Endothelial cell of umbilical vein (primary cell): ENCODE results near the gene KREMEN1. TPM values are rescaled to one million over a fixed set of nuclear protein-coding genes. Genes with fewer than 3 reads are reported as not detected.

ENCODE experiments used
- BruUV-seq: library from RNA; stranded (reverse); fragments of 400-500 nt; replicated peaks from 2 replicates; lab custom pipeline; 2021; lab: Mats Ljungman, UMichigan
- CTCF ChIA-PET: fragments of 300-600, 350-600 bp; sonication (Branson Sonifier 250); formaldehyde crosslinking; loops from one replicate; lab custom pipeline; 2021; ENCODE audit warnings: antibody characterized with exemption, inconsistent platforms; lab: Charles Lee
- POLR2A ChIA-PET: fragments of 300-600, 350-600 bp; sonication (Branson Sonifier 250); formaldehyde crosslinking; loops from one replicate; lab custom pipeline; 2021; ENCODE audit warnings: antibody characterized with exemption, inconsistent platforms; lab: Charles Lee
- DNase-seq: peaks from one replicate; pipeline ENCODE4 v3.0.0-alpha.2; 2011; ENCODE audit warnings: low read depth, low spot score
- FAIRE-seq: peaks from 2 replicates; lab custom pipeline; 2011; peaks lifted over from hg19 to GRCh38; lab: Jason Lieb, UNC
- H2AFZ ChIP-seq: 2 replicates; pipeline ENCODE4 v1.6.0; 2012; ENCODE audit warnings: low read depth, low read length, control low read depth, inconsistent platforms
- H3K27ac ChIP-seq: 2 replicates; pipeline ENCODE4 v1.5.1; 2011; ENCODE audit warnings: low read depth, mild to moderate bottlenecking, control low read depth, low read length, moderate library complexity; ENCODE audit not compliant: insufficient read depth
- H3K27me3 ChIP-seq, 2 experiments: 2 replicates each; pipeline versions ENCODE4 v1.6.0 to v1.6.1; 2011; ENCODE audit warnings: low read length in 2 of 2, mixed read lengths in 1 of 2; ENCODE audit not compliant: control insufficient read depth in 2 of 2, insufficient read depth in 2 of 2
- H3K36me3 ChIP-seq, 2 experiments: 2 replicates in 1 of 2; 3 replicates in 1 of 2; pipeline ENCODE4 v1.5.1; 2011; ENCODE audit warnings: low read length in 2 of 2, mild to moderate bottlenecking in 1 of 2, moderate library complexity in 1 of 2; ENCODE audit not compliant: control insufficient read depth in 2 of 2, insufficient read depth in 2 of 2; ENCODE audit errors: extremely low read depth in 1 of 2
- H3K4me1 ChIP-seq: 3 replicates; pipeline ENCODE4 v1.5.1; 2011; ENCODE audit warnings: mild to moderate bottlenecking, low read length; ENCODE audit not compliant: control insufficient read depth, insufficient read depth; ENCODE audit errors: extremely low read depth
- H3K4me2 ChIP-seq: 2 replicates; pipeline ENCODE4 v1.6.1; 2011; ENCODE audit warnings: low read length, control low read depth, mixed read lengths; ENCODE audit not compliant: insufficient read depth
- H3K4me3 ChIP-seq, 3 experiments: fragments of 200-600 bp in 1 of 3; sonication (generic), shearing (Covaris generic) in 1 of 3; replicated peaks in 1 of 3; 2 replicates each; pipeline ENCODE4 v1.5.1; 2011 to 2016; ENCODE audit warnings: control low read depth in 3 of 3, low read length in 3 of 3, mild to moderate bottlenecking in 2 of 3, inconsistent platforms in 1 of 3, low read depth in 1 of 3, moderate library complexity in 1 of 3; ENCODE audit not compliant: insufficient read depth in 1 of 3
- H3K79me2 ChIP-seq: 2 replicates; pipeline ENCODE4 v1.6.0; 2012; ENCODE audit warnings: low read length, inconsistent platforms; ENCODE audit not compliant: control insufficient read depth, insufficient read depth
- H3K9ac ChIP-seq: replicated peaks from 2 replicates; pipeline ENCODE3; 2011; ENCODE audit warnings: low read length, control low read depth; ENCODE audit not compliant: insufficient read depth; ENCODE audit errors: extremely low read depth
- H3K9me1 ChIP-seq: replicated peaks from 3 replicates; pipeline ENCODE4 v1.6.0; 2011; ENCODE audit warnings: mild to moderate bottlenecking, low read length; ENCODE audit not compliant: control insufficient read depth, insufficient read depth; ENCODE audit errors: extremely low read depth
- H3K9me3 ChIP-seq: replicated peaks from 2 replicates; pipeline ENCODE4 v1.5.1; 2012; ENCODE audit warnings: low read length, inconsistent platforms; ENCODE audit not compliant: control insufficient read depth, insufficient read depth
- H4K20me1 ChIP-seq: replicated peaks from 2 replicates; pipeline ENCODE3; 2011; ENCODE audit warnings: mild to moderate bottlenecking, low read length; ENCODE audit not compliant: control insufficient read depth, insufficient read depth; ENCODE audit errors: extremely low read depth
- EZH2 ChIP-seq: IDR thresholded peaks from 2 replicates; pipeline ENCODE4 v1.6.1; 2012; ENCODE audit warnings: borderline replicate concordance, low read depth, mild to moderate bottlenecking, moderate library complexity, low read length, inconsistent platforms; ENCODE audit not compliant: severe bottlenecking
- FOS ChIP-seq: IDR thresholded peaks from 2 replicates; pipeline ENCODE4 v1.6.1; 2011; ENCODE audit warnings: mild to moderate bottlenecking, low read length, moderate library complexity, borderline replicate concordance; ENCODE audit not compliant: insufficient read depth
- GATA2 ChIP-seq: IDR thresholded peaks from 2 replicates; pipeline ENCODE4 v1.7.0; 2011; ENCODE audit warnings: low read depth, mild to moderate bottlenecking, moderate library complexity, mixed read lengths, low read length; ENCODE audit not compliant: insufficient read length, insufficient read depth
- POLR2A ChIP-seq: IDR thresholded peaks from 2 replicates; pipeline ENCODE4 v1.6.1; 2012; ENCODE audit warnings: low read depth, mild to moderate bottlenecking, control low read depth, low read length
- POLR2AphosphoS5 ChIP-seq: IDR thresholded peaks from 2 replicates; pipeline ENCODE4 v1.6.1; 2012; ENCODE audit warnings: low read depth, mild to moderate bottlenecking, control low read depth, low read length, moderate library complexity; ENCODE audit not compliant: insufficient read depth
- dilution Hi-C: fragments of 300-500 bp; cut with MboI; formaldehyde crosslinking; loops from one replicate; pipeline ENCODE4 v1.15.0; 2019; ENCODE audit warnings: low sequenced_read_pairs; ENCODE audit not compliant: extremely low pct_ligation_motif_present
- intact Hi-C: fragments of 100-400 bp; cut with micrococcal nuclease; formaldehyde crosslinking; loops from one replicate; pipeline ENCODE4 v1.10.0; 2022
- polyA plus RNA-seq, 4 experiments: library from polyadenylated mRNA; depleted of rRNA in 3 of 4; stranded (reverse) in 3 of 4; unstranded in 1 of 4; fragments of >200 nt; gene quantifications; 2 replicates each; pipeline versions ENCODE4 v1.2.1 to v1.2.3, GENCODE V29; 2011 to 2012; ENCODE audit warnings: missing spikeins in 1 of 4
- total RNA-seq: library from RNA; stranded (reverse); gene quantifications from 2 replicates; pipeline ENCODE4 v1.2.3, GENCODE V29; 2021
- TF ChIP-seq, protein P1 (sequence below): IDR thresholded peaks from 2 replicates; pipeline ENCODE4 v1.6.1; 2011; ENCODE audit not compliant: insufficient read depth, insufficient read length
- TF ChIP-seq, protein P2 (sequence below), 2 donors: IDR thresholded peaks; 1 replicate in 1 of 2; 2 replicates in 1 of 2; pipeline ENCODE4 v1.5.1; 2011; ENCODE audit warnings: low read length in 2 of 2, mild to moderate bottlenecking in 2 of 2, moderate library complexity in 2 of 2, control low read depth in 1 of 2, inconsistent platforms in 1 of 2, low read depth in 1 of 2; ENCODE audit not compliant: insufficient read depth in 1 of 2; ENCODE audit errors: extremely low read depth in 1 of 2

The KREMEN1 gene
- total and polyA plus RNA-seq, 2 donors (not counting 3 experiments of a cell fraction or from before 2014, with no cell fraction given): 0.58 to 1.1 TPM

DNA sequence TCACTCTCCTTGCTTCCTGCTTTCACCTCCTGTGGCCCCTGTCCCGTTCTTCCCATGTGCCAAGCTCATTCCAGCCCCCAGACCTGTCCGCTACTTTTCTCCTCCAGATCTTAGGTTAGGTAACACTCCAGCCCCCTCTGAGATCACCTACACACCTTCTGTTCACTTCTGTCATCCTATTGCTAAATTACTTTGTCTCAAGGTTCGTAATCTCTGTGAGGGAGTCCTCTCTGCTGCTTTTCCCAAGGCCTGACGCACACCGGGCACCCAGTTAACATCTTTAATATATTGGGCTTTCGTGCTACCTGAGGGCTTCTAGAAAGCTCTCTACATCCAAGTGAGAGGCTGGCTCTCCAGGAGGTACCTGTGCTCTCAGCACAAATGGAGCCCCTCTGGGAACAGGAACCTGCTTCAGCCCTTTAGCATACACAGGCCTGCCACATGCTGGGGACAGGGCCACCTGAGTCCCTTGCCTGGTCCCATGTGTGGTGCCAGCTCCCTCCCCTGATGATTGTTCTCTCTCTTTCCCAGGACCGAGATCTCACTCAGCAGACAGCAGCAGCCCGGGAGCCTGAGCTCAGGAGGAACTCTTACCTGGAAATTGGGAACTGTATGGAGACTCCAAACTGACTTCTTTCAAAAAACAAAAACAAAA lies 19.7 kb upstream of the KREMEN1 start:
- Histone ChIP-seq H3K9ac (no peak overlapping the region), H3K4me3 (no peak overlapping the region), H3K79me2 (no peaks in the 10 kb centered on the region), H4K20me1 (no peaks in the 10 kb centered on the region), H3K27ac (no peak overlapping the region), H3K9me3 (no peaks in the 10 kb centered on the region), H3K4me1 (no peaks in the 10 kb centered on the region), H3K4me2 (no peak overlapping the region), H3K9me1 (no peaks in the 10 kb centered on the region), H3K27me3 (no peaks in the 10 kb centered on the region), H2AFZ (no peak overlapping the region), H3K36me3 (no peaks in the 10 kb centered on the region)
- intact Hi-C loops: no loop called here
- TF ChIP-seq, protein P1, sequence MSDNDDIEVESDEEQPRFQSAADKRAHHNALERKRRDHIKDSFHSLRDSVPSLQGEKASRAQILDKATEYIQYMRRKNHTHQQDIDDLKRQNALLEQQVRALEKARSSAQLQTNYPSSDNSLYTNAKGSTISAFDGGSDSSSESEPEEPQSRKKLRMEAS: no peak
- TF ChIP-seq EZH2 (no peak), POLR2A (no peak), FOS (no peak), POLR2AphosphoS5 (no peak)
- BruUV-seq: no TSS peak
- dilution Hi-C loops: no loop called here
- no peak for DNase-seq
- no peak for FAIRE-seq
- ChIA-PET POLR2A (no interaction called here), CTCF (interaction anchor here (1.0 to 2.8 kb wide), 4 partner anchors 12 to 198 kb away, joined by 4 to 12 read pairs (median 7); no protein-coding TSS in a partner anchor)

DNA sequence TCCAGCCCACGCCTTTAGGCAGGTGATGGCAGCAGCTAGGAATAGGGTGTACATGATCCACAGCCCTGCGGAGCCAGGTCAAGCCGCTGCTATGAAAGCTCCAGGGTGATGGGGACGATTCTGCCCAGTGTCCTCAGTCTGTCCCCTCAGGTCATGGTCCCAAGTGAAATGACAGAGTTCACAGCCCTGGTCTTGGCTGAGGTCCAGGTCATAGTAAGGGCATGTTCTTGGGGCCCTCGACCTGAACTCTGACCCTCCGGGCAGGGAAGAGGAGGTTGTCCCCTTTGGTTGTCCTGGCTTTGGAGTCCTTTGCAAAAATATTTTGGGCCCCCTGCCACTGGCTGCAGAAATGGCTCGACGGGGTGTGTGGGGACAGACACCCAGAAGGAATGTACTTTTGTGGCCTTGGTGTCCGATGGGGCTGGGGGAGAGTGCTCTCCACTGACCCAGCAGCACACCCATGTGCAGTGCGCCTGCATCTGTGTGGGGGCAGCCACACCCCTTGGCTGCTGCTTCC lies 18.5 kb upstream of the KREMEN1 start:
- no peak for DNase-seq
- Histone ChIP-seq H4K20me1 (no peaks in the 10 kb centered on the region), H3K27ac (no peak overlapping the region), H3K36me3 (no peaks in the 10 kb centered on the region), H3K9me1 (no peaks in the 10 kb centered on the region), H3K4me2 (no peak overlapping the region), H3K79me2 (no peaks in the 10 kb centered on the region), H2AFZ (no peak overlapping the region), H3K9ac (no peak overlapping the region), H3K4me3 (no peak overlapping the region), H3K9me3 (no peaks in the 10 kb centered on the region), H3K27me3 (no peaks in the 10 kb centered on the region), H3K4me1 (no peaks in the 10 kb centered on the region)
- ChIA-PET POLR2A (no interaction called here), CTCF (interaction anchor here (1.6 to 2.8 kb wide), 3 partner anchors 13 to 199 kb away, joined by 6 to 12 read pairs (median 8); no protein-coding TSS in a partner anchor)
- intact Hi-C loops (no loop called here), dilution Hi-C loops (no loop called here)
- TF ChIP-seq GATA2 (no peak), EZH2 (no peak), FOS (no peak)
- TF ChIP-seq, protein P2, sequence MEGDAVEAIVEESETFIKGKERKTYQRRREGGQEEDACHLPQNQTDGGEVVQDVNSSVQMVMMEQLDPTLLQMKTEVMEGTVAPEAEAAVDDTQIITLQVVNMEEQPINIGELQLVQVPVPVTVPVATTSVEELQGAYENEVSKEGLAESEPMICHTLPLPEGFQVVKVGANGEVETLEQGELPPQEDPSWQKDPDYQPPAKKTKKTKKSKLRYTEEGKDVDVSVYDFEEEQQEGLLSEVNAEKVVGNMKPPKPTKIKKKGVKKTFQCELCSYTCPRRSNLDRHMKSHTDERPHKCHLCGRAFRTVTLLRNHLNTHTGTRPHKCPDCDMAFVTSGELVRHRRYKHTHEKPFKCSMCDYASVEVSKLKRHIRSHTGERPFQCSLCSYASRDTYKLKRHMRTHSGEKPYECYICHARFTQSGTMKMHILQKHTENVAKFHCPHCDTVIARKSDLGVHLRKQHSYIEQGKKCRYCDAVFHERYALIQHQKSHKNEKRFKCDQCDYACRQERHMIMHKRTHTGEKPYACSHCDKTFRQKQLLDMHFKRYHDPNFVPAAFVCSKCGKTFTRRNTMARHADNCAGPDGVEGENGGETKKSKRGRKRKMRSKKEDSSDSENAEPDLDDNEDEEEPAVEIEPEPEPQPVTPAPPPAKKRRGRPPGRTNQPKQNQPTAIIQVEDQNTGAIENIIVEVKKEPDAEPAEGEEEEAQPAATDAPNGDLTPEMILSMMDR (IDR thresholded peaks at IDR 0.05; ENCODE audit: extremely low read depth in 1 of 2, insufficient read depth in 1 of 2, low read depth in 1 of 2, low read length in 2 of 2): no peak
- BruUV-seq: no TSS peak
- FAIRE-seq: no peak
